Stimulated activated CD4-positive, alpha-beta T cell treated with anti-CD3 and anti-CD28 coated beads, Interleukin-2, amount 100 ng/mL, for 4 hours (primary cell): ENCODE results near the gene ZNF141.
"Not testable (repeated sequence)": the region's sequence is repeated elsewhere in the genome, so short reads cannot be mapped to it uniquely, and the experiment has no call there.

Experiments
- DNase-seq: peaks from one replicate; pipeline ENCODE4 v3.0.0-alpha.2; 2020; ENCODE audit warnings: low read depth

The ZNF141 gene

GRCh38 chr4:337143-337931, at the start of gene ZNF141:
TSS of gene ZNF141 (plus strand) at chr4:337814. CDS start at chr4:337984, 170 bp downstream.
- peak; percentile 83 for DNase-seq

- DNase-seq, result no peak
Measured at GRCh38 chr4:288891-289290, 48.7 kb upstream of the ZNF141 start.

DNA sequence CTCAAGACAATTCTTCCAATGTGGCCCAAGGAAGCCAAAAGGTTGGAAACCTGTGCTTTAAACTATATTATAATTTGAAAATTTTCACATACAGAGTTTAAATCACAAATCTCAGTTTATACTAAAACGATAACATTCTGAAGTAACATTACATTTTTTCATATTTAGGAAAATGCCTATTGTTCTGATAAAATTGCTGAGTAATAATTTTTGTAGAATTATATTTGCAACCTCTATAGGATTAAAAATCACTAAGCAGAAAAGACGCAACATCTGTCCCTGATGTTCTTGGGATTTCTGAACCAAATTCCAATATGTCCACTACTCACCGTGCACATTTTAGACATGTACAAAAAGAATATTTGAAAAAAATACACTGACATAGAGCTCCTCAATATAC, 42.9 kb upstream of the ZNF141 start:
- no peak for DNase-seq

GRCh38 chr4:302381-302780, 35.2 kb upstream of the ZNF141 start:
- DNase-seq, result no peak

DNA sequence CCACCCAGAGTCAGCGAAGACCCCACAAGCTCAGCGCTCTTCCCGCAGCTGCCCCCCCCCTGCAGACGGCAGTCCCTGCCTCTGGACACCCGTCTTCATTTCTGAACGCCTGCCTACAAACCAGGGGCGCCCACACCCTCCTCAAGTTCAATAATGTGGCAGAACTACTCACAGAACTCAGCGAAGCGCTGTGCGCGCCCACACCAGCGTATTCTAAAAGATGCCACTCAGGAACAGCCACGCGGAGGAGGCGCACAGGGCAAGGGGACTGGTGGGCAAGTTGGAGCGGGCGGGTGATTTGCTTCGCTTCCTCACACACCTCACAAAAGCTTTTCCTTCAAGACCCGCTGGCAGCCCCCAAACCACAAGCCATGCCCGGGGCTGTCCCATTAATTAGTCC, 33.1 kb upstream of the ZNF141 start:
- DNase-seq, result not testable (repeated sequence)

DNA sequence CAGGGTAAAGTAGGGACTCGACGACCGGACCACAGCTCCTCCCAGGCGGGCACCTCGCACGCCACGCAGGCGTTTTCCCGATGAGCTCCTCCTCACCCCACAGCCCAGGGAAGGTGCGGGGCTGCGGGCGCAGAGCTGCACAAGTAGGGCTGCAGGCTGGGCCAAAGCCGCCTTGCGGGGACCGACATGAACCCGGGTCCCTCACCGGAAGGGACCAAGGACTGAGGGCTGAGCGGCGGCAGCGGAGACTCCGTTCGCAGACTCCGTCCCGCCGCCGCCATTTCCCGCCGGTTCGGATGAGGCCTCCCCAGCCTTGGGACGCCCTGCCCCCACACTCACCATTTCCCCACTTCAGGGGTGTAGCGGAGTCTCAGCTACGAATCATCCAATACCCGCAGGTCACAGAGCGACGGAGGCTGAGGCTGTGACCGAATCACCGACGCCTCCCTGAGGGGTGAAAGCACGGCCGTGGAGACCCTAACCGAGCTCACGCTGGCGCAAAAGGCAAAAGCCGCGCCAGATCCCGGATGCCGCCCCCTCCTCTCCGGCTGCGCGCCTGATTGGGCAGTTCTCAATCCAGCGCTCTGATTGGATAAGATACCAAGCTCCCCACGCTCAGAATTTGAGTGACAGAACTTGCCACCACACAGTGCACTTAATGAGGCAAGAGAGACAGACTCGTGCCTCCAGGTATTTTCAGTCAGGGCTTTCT, 32.5 kb upstream of the ZNF141 start, which contains the start of gene ZNF732:
Gene ZNF732, minus strand, starts transcription at position 506 of the 712 bp plus-strand sequence. Its CDS starts 164 bp downstream, at position 342.
- no peak for DNase-seq

DNA sequence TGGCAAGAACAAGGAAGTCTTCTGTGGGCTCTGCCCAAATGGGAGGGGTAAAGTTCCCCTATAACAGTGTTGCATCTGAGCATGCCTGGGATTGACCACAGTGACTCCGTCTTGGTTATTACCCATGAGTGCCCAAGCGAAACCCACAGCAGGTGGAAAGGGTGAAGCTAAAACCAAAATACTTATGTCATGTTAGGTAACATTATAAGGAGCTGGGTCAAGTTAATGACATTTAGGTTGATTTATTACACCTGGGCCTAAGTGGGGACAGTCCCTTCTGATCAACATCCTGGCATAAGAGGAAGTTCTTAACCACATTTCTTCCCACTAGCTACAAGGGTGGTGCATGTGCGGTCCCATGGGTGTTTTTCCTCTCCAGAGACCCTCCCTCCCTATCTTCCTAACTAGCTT, 31.1 kb upstream of the ZNF141 start:
- no peak for DNase-seq

DNA sequence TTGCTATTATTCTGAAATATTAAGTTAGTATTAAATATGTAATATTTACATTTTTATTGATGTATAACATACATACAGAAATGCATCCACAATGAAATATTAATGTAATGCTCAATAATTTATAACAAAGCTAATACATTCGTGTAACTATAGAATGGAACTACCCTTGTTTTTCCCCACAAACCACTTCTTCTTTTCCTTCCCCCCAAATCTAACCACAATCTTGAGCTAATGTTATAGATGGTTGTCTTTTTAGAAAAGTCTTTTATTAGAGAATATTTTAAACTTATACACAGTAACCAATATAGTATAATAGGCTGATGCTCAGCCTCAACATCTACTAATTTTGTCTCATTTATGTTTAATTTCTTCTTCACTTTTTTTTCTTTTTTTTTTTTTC, 27.8 kb upstream of the ZNF141 start:
- no peak for DNase-seq

DNA sequence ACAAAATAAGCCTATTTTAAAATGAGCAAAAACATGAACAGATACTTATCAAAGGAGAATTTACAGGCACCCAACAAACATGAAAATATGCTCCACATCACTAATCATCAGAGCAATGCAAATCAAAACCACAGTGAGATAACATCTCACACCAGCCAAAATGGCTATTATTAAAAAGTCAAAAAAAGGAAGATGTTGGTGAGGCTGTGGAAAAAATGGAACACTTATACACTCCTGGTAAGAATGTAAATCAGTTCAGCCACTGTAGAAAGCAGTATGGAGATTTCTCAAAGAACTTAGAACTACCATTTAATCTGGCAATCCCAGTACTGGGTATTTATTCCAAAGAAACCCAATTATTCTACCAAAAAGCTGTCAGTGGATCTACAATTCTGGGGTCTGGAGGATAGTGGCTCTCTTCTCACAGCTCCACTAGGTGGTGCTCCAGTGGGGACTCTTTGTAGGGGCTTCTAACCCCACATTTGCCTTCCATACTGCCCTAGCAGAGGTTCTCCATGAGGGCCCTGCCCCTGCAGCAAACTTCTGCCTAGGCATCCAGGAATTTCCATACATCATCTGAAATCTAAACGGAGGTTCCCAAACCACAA, 23.2 kb upstream of the ZNF141 start:
- DNase-seq, result no peak

DNA sequence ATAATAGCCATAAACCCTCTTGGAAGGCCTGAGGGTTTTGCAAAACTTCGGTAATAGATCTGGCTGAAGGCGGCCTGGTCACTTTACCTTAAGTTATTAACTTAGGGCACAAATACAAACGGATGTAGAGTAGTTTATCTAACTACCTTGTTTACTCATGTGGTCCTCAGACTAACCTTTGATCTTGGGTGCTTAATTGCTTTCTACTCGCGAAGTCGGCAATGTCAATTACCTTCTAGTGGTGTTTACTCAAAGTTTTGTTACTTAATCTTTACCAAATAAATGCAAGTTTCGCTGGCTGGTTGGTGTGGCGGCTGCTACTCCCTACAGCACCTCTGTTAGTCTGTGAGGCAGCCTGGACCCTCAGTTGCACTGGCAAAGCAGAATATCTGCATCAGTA, 8.9 kb upstream of the ZNF141 start:
- DNase-seq, result no peak

GRCh38 chr4:335515-335914, 2.1 kb upstream of the ZNF141 start:
- DNase-seq, result no peak

GRCh38 chr4:336099-336892, 1.3 kb upstream of the ZNF141 start:
- no peak for DNase-seq

DNA sequence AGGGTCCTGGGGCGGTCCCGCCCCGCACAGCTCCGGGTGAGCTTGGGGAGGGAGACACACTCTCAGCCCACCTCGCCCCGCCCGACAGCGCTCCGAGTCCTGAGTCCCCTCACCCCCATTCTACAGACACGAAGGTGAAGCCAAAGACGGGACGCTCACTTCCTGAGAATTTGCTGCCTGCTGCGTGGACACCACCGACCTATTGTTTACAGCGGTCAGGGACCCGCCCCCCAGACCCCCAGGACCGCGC, 796 bp upstream of the ZNF141 start:
- no peak for DNase-seq

DNA sequence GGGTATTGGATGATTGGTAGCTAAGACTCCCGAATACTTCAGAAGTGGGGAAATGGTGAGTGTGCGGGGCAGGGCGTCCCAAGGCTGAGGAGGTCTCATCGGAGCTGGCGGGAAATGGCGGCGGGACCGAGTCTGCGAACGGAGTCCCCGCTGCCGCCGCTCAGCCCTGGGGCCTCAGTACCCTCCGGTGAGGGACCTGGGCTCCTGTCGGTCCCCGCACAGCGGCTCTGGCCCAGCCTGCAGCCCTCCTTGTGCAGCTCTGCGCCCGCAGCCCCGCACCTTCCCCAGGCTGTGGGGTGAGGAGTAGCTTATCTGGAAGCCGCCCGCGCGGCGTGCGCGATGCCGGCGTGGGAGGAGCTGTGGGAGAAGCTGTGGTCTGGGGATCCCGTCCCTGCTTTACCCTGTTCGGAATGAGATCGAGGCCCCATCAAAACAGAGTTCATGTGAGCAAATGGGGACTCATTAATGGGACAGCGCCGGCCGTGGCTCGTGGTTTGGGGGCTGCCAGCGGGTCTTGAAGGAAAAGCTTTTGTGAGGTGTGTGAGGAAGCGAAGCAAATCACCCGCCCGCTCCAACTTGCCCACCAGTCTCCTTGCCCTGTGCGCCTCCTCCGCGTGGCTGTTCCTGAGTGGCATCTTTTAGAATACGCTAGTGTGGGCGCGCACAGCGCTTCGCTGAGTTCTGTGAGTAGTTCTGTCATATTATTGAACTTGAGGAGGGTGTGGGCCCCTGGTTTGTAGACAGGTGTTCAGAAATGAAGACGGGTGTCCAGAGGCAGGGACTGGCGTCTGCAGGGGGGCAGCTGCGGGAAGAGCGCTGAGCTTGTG, 531 bp downstream of the ZNF141 start:
- peak; percentile 60 for DNase-seq

- no peak for DNase-seq
Measured at GRCh38 chr4:338759-339097, 1.1 kb downstream of the ZNF141 start.

GRCh38 chr4:340011-340410, 2.4 kb downstream of the ZNF141 start:
- DNase-seq, result no peak

- no peak for DNase-seq
Measured at GRCh38 chr4:373062-373839, 35.6 kb downstream of the ZNF141 start.

DNA sequence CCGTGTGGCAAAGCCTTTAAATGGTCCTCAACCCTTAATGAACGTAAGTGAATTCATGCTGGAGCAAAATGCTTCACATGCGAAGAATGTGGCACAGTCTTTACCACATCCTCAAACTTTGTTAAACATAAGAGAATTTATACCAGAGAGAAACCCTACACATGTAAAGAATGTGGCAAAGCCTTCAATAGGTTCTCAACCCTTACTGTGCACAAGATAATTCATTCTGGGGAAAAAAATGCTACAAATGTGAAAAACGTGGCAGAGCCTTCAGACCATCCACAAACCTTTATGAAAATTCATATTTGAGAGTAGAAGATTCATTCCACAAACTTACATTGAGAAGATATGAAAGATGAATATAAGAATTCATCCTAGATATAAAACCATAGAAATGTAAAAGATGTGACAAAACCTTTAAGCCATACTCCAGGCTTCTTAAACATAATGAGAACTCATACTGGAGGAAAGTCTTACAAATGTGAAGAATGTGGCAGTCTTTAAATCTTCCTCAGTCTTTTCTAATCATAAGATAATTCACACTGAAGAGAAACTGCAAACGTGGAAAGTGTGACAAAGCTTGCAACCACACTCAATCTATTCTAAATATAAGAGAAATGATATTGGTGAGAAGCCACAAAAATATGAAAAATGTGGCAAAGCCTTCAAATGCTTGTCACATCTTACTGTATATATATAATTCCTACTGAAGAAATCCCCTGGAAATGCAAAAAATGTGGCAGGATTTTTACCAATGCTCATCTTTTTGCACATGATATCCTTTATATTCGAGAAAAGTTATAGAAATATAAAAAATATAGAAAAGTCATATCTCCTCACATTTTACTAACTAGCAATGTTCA, 36.9 kb downstream of the ZNF141 start:
- DNase-seq, result no peak

GRCh38 chr4:384311-385010, 46.8 kb downstream of the ZNF141 start:
- no peak for DNase-seq
